Mammary epithelial cell (primary cell): ENCODE data around the gene SMAD9.

Source experiments
- EZH2 ChIP-seq: IDR thresholded peaks from 2 replicates; pipeline ENCODE4 v1.6.1; 2012; ENCODE audit warnings: low read length, inconsistent platforms, borderline replicate concordance
- TF ChIP-seq, protein P1 (sequence below), 2 donors: IDR thresholded peaks in 1 of 2; conservative IDR thresholded peaks in 1 of 2; 2 replicates each; pipeline ENCODE4 v1.5.1; 2011 to 2012; ENCODE audit warnings: inconsistent platforms in 2 of 2, low read length in 2 of 2, mild to moderate bottlenecking in 2 of 2, control low read depth in 1 of 2, low read depth in 1 of 2; ENCODE audit not compliant: insufficient read depth in 1 of 2; ENCODE audit errors: extremely low read depth in 1 of 2

DNA sequence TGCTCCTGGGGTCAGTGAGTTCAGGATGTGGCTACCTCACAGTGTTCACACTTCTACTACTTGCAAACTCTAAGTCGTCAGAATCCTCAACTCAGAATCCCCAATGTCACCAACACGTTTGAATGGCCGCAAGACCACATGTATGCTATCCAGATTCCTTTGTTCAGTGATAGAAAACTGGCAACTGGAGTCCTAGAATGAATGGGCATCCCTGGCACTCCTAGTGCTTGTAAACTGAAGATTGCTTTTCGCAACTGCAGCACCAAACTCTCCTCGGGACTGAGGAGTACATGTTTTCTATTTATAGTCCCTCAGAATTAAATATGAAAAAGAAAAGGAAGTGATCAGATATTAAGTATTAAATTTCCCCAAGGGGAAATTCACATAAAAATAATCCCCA, 4.9 kb downstream of the SMAD9 start:
- TF ChIP-seq, protein P1, sequence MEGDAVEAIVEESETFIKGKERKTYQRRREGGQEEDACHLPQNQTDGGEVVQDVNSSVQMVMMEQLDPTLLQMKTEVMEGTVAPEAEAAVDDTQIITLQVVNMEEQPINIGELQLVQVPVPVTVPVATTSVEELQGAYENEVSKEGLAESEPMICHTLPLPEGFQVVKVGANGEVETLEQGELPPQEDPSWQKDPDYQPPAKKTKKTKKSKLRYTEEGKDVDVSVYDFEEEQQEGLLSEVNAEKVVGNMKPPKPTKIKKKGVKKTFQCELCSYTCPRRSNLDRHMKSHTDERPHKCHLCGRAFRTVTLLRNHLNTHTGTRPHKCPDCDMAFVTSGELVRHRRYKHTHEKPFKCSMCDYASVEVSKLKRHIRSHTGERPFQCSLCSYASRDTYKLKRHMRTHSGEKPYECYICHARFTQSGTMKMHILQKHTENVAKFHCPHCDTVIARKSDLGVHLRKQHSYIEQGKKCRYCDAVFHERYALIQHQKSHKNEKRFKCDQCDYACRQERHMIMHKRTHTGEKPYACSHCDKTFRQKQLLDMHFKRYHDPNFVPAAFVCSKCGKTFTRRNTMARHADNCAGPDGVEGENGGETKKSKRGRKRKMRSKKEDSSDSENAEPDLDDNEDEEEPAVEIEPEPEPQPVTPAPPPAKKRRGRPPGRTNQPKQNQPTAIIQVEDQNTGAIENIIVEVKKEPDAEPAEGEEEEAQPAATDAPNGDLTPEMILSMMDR (conservative IDR thresholded peaks at IDR 0.05 in 1 of 2, IDR thresholded peaks at IDR 0.05 in 1 of 2; ENCODE audit: extremely low read depth in 1 of 2, insufficient read depth in 1 of 2, low read depth in 1 of 2, low read length in 2 of 2) = no peak
- no peak for TF ChIP-seq EZH2
